ENCODE data around the gene RIC8A. TPM values are rescaled to one million over a fixed set of nuclear protein-coding genes. Genes with fewer than 3 reads are reported as not detected.
"Not testable (repeated sequence)": the region's sequence is repeated elsewhere in the genome, so short reads cannot be mapped to it uniquely, and the experiment has no call there.

Gene RIC8A
- polyA plus RNA-seq, 1 of the 3 experiments (the other 2 are of a cell fraction), result 115 TPM

DNA sequence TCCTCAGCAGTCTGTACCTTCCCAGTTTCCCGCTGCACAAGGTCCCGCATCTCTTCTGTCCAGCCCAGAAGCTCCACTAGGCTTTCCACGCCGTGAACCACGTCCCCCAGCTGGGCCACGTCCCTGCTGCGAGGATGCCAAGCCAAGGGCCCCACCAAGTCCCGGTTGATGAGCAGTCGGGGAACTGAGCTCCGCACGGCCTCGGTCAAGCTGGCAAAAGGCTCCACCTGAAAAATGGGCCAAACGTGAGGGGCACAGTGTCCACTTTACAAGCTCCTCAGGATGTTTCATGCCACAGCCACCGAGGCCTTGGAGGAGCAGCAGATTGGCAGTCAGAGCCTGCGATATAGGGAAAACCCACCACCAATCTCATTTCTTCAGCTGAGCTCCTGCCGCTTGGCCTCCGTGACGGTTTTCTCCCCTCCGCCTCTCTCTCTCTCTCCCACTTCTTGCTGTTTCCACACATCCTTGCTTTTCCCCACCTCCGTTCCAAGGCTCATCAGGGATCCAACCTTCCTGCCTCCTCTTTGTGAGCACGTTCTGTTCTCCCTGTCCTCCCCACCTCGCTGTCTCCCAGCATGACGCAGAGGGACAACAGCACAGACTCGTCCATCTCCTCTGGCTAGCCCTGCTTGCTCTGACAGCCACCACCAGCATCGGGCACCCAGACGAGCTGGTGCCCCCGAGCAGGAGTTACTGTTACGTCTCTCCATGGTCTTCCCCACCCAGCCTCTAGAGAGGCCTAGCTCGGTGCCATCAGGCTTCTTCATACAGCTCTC is 11.5 kb downstream of the RIC8A start:
- no peak for DNase-seq
- no peak overlapping the region for H3K4me3 ChIP-seq (ENCODE audit: low read depth in 2 of 2, low read length in 1 of 2)
- peaks cover 11 to 26% of the 10 kb centered on the region in 2 experiments for H3K36me3 ChIP-seq (replicated peaks in 1 of 2; ENCODE audit: control insufficient read depth in 1 of 2, insufficient read depth in 2 of 2, low read length in 1 of 2)
- no peaks in the 10 kb centered on the region for H3K9me2 ChIP-seq
- H2AFZ ChIP-seq (ENCODE audit: low read depth), result no peak overlapping the region
- H3K9me3 ChIP-seq, result no peaks in the 10 kb centered on the region
- no peaks in the 10 kb centered on the region for H3K27me3 ChIP-seq (ENCODE audit: insufficient read depth)
- ChIA-PET CTCF (no interaction called here), POLR2A (no interaction called here)
- H3K4me2 ChIP-seq, result no peak overlapping the region
- peaks cover 15% of the 10 kb centered on the region for H3F3A ChIP-seq (replicated peaks; ENCODE audit: insufficient read depth)
- no peak for TF ChIP-seq FOSL2 (IDR thresholded peaks at IDR 0.05; ENCODE audit: borderline replicate concordance, low read depth)
- TF ChIP-seq SIN3A (IDR thresholded peaks at IDR 0.05; ENCODE audit: borderline replicate concordance, low read depth, low read length), result no peak
- TF ChIP-seq, protein P1, sequence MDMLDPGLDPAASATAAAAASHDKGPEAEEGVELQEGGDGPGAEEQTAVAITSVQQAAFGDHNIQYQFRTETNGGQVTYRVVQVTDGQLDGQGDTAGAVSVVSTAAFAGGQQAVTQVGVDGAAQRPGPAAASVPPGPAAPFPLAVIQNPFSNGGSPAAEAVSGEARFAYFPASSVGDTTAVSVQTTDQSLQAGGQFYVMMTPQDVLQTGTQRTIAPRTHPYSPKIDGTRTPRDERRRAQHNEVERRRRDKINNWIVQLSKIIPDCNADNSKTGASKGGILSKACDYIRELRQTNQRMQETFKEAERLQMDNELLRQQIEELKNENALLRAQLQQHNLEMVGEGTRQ (IDR thresholded peaks at IDR 0.05; ENCODE audit: borderline replicate concordance, low read depth, low read length), result no peak
- no peak for TF ChIP-seq TCF12 (IDR thresholded peaks at IDR 0.05)
- no peak for TF ChIP-seq FOXM1 (IDR thresholded peaks at IDR 0.05; ENCODE audit: low read depth)
- no peak for TF ChIP-seq EP300 (IDR thresholded peaks at IDR 0.05; ENCODE audit: borderline replicate concordance in 1 of 2, low read depth in 1 of 2, low read length in 1 of 2)
- no peak for TF ChIP-seq ELF1 (IDR thresholded peaks at IDR 0.05)
- no peak for TF ChIP-seq POLR2AphosphoS5 (IDR thresholded peaks at IDR 0.05; ENCODE audit: low read depth, low read length)
- TF ChIP-seq FOXJ3 (CRISPR knock-in tag; IDR thresholded peaks at IDR 0.05), result no peak
- no peak for TF ChIP-seq CHD2 (IDR thresholded peaks at IDR 0.05; ENCODE audit: low read length, partially characterized antibody)
- no peak for TF ChIP-seq GABPA (IDR thresholded peaks at IDR 0.05; ENCODE audit: low read depth)
- no peak for TF ChIP-seq EZH2phosphoT487 (IDR thresholded peaks at IDR 0.05; ENCODE audit: borderline replicate concordance, low read depth)
- TF ChIP-seq TEAD4 (IDR thresholded peaks at IDR 0.05; ENCODE audit: borderline replicate concordance, insufficient read depth), result no peak
- TF ChIP-seq, protein P2, sequence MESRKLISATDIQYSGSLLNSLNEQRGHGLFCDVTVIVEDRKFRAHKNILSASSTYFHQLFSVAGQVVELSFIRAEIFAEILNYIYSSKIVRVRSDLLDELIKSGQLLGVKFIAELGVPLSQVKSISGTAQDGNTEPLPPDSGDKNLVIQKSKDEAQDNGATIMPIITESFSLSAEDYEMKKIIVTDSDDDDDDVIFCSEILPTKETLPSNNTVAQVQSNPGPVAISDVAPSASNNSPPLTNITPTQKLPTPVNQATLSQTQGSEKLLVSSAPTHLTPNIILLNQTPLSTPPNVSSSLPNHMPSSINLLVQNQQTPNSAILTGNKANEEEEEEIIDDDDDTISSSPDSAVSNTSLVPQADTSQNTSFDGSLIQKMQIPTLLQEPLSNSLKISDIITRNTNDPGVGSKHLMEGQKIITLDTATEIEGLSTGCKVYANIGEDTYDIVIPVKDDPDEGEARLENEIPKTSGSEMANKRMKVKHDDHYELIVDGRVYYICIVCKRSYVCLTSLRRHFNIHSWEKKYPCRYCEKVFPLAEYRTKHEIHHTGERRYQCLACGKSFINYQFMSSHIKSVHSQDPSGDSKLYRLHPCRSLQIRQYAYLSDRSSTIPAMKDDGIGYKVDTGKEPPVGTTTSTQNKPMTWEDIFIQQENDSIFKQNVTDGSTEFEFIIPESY (IDR thresholded peaks at IDR 0.05; ENCODE audit: borderline replicate concordance, low read depth), result no peak
- no peak for TF ChIP-seq NRF1 (IDR thresholded peaks at IDR 0.05; ENCODE audit: low read depth, low read length)
- no peaks in the 10 kb centered on the region for H3K4me1 ChIP-seq (ENCODE audit: control insufficient read depth in 1 of 2, insufficient read depth in 2 of 2, low read depth in 1 of 2, low read length in 1 of 2)
- WGBS (ENCODE audit: low lambda C conversion rate), result 88% methylated on average over 24 of the region's 29 CpGs
- H3K79me2 ChIP-seq (ENCODE audit: insufficient read depth), result no peaks in the 10 kb centered on the region
- no peak overlapping the region for H3K9ac ChIP-seq
- 0 out of 2 replicates have a peak, but pooled peaks cover 2% of the 10 kb centered on the region for H4K20me1 ChIP-seq (ENCODE audit: insufficient read depth)
- H3K27ac ChIP-seq (ENCODE audit: low read depth in 2 of 2, low read length in 1 of 2), result no peak overlapping the region

GRCh38 chr11:220641-221215 is 13.2 kb downstream of the RIC8A start:
- H3K4me2 ChIP-seq; H3K9ac ChIP-seq; POLR2A ChIA-PET; H3K4me3 ChIP-seq (ENCODE audit: low read depth in 2 of 2, low read length in 1 of 2); H3K4me1 ChIP-seq (ENCODE audit: control insufficient read depth in 1 of 2, insufficient read depth in 2 of 2, low read depth in 1 of 2, low read length in 1 of 2); H3K79me2 ChIP-seq (ENCODE audit: insufficient read depth); H3F3A ChIP-seq (replicated peaks; ENCODE audit: insufficient read depth); H3K9me3 ChIP-seq; CTCF ChIA-PET; H3K27me3 ChIP-seq (ENCODE audit: insufficient read depth); DNase-seq; H2AFZ ChIP-seq (ENCODE audit: low read depth); H4K20me1 ChIP-seq (ENCODE audit: insufficient read depth); H3K27ac ChIP-seq (ENCODE audit: low read depth in 2 of 2, low read length in 1 of 2); H3K9me2 ChIP-seq: not testable (repeated sequence)
- WGBS (ENCODE audit: low lambda C conversion rate), result 92% methylated on average over 3 of the region's 3 CpGs
- H3K36me3 ChIP-seq (replicated peaks in 1 of 2; ENCODE audit: control insufficient read depth in 1 of 2, insufficient read depth in 2 of 2, low read length in 1 of 2), result peaks cover 4 to 16% of the 10 kb centered on the region in 2 experiments
